ENCODE measurements around the gene VASH1. TPM values are rescaled to one million over a fixed set of nuclear protein-coding genes. Genes with fewer than 3 reads are reported as not detected.

Gene VASH1
- total RNA-seq, 1 donor from 2014 or later: 8.7 TPM

- no peaks in the 10 kb centered on the region for H3K36me3 ChIP-seq (ENCODE audit: control insufficient read depth, insufficient read depth, low read length)
- DNase-seq (ENCODE audit: low read depth): no peak
- no peak overlapping the region for H3K4me3 ChIP-seq (ENCODE audit: low read depth, low read length)
- peaks cover 2% of the 10 kb centered on the region for H3K27me3 ChIP-seq (ENCODE audit: control insufficient read depth, insufficient read depth, low read length)
- no peak for TF ChIP-seq CTCF (IDR thresholded peaks at IDR 0.05; ENCODE audit: insufficient read depth, low read length, poor library complexity, severe bottlenecking)
Observed at GRCh38 chr14:76775695-76776427, 14.6 kb downstream of the VASH1 start.

- no peak for TF ChIP-seq CTCF (IDR thresholded peaks at IDR 0.05; ENCODE audit: insufficient read depth, low read length, poor library complexity, severe bottlenecking)
- DNase-seq (ENCODE audit: low read depth): no peak
- no peaks in the 10 kb centered on the region for H3K36me3 ChIP-seq (ENCODE audit: control insufficient read depth, insufficient read depth, low read length)
- no peaks in the 10 kb centered on the region for H3K27me3 ChIP-seq (ENCODE audit: control insufficient read depth, insufficient read depth, low read length)
- no peak overlapping the region for H3K4me3 ChIP-seq (ENCODE audit: low read depth, low read length)
Observed at GRCh38 chr14:76776428-76777251, 15.4 kb downstream of the VASH1 start.

- no peak for TF ChIP-seq CTCF (IDR thresholded peaks at IDR 0.05; ENCODE audit: insufficient read depth, low read length, poor library complexity, severe bottlenecking)
- Histone ChIP-seq H3K4me3 (ENCODE audit: low read depth, low read length) (no peak overlapping the region), H3K36me3 (ENCODE audit: control insufficient read depth, insufficient read depth, low read length) (no peaks in the 10 kb centered on the region), H3K27me3 (ENCODE audit: control insufficient read depth, insufficient read depth, low read length) (no peaks in the 10 kb centered on the region)
- no peak for DNase-seq (ENCODE audit: low read depth)
Observed at GRCh38 chr14:76777721-76778120, 16.5 kb downstream of the VASH1 start.

DNA sequence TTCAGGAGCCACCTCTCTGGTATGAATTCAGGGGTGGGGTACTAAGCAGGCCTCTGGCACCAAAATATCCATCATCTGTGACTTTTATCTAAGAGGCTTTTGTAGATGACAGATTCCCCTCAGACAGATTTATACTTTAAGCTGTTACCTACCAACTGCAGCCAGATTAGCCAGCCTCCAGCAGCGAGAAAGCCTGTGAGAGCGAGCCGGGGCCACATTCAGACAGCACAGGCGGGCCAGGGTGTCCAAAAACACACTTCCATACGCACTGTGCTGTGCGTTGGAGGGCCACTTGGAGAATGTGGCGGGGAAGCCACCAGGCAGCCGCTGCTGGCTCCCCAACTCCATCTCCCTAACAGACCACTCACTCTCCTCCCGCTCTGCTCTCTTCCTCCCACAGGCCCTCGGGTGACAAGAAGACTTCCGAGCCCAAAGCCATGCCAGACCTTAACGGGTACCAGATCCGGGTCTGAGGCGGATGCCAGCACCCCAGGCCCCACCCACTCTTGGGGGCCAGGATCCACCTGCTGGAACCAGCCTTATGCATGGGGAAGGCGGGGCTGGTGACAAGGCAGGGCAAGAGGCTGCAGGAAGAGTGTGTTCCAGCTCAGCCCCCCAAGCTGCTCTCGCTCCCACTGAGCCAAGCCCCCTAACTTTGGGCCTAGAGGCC is 17.4 kb downstream of the VASH1 start:
- H3K4me3 ChIP-seq (ENCODE audit: low read depth, low read length): no peak overlapping the region
- no peaks in the 10 kb centered on the region for H3K27me3 ChIP-seq (ENCODE audit: control insufficient read depth, insufficient read depth, low read length)
- H3K36me3 ChIP-seq (ENCODE audit: control insufficient read depth, insufficient read depth, low read length): no peaks in the 10 kb centered on the region
- DNase-seq (ENCODE audit: low read depth): no peak
- no peak for TF ChIP-seq CTCF (IDR thresholded peaks at IDR 0.05; ENCODE audit: insufficient read depth, low read length, poor library complexity, severe bottlenecking)

- DNase-seq (ENCODE audit: low read depth): no peak
- TF ChIP-seq CTCF (IDR thresholded peaks at IDR 0.05; ENCODE audit: insufficient read depth, low read length, poor library complexity, severe bottlenecking): no peak
- Histone ChIP-seq H3K4me3 (ENCODE audit: low read depth, low read length) (no peak overlapping the region), H3K36me3 (ENCODE audit: control insufficient read depth, insufficient read depth, low read length) (no peaks in the 10 kb centered on the region), H3K27me3 (ENCODE audit: control insufficient read depth, insufficient read depth, low read length) (no peaks in the 10 kb centered on the region)
Observed at GRCh38 chr14:76779221-76780057, 18.2 kb downstream of the VASH1 start.
